Stimulated activated CD8-positive, alpha-beta memory T cell treated with anti-CD3 and anti-CD28 coated beads, Interleukin-12 subunit alpha, Interleukin-12 subunit beta, amount 100 ng/mL, for 24 hours (primary cell): ENCODE measurements around the gene PLA2G4E.
A peak's percentile ranks its signal among the peaks of the same experiment; 100 is the strongest.

Experiments
- DNase-seq: peaks from one replicate; pipeline ENCODE4 v3.0.0-alpha.2; 2020; ENCODE audit errors: extremely low read depth

PLA2G4E gene, protein sequence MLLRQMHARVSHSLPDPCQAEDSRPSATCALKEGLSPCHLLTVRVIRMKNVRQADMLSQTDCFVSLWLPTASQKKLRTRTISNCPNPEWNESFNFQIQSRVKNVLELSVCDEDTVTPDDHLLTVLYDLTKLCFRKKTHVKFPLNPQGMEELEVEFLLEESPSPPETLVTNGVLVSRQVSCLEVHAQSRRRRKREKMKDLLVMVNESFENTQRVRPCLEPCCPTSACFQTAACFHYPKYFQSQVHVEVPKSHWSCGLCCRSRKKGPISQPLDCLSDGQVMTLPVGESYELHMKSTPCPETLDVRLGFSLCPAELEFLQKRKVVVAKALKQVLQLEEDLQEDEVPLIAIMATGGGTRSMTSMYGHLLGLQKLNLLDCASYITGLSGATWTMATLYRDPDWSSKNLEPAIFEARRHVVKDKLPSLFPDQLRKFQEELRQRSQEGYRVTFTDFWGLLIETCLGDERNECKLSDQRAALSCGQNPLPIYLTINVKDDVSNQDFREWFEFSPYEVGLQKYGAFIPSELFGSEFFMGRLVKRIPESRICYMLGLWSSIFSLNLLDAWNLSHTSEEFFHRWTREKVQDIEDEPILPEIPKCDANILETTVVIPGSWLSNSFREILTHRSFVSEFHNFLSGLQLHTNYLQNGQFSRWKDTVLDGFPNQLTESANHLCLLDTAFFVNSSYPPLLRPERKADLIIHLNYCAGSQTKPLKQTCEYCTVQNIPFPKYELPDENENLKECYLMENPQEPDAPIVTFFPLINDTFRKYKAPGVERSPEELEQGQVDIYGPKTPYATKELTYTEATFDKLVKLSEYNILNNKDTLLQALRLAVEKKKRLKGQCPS

GRCh38 chr15:42020713-42021273, at the start of gene PLA2G4E:
Gene PLA2G4E (minus strand): TSS chr15:42021042. CDS start chr15:42021030, 12 bp downstream.
- no peak for DNase-seq

GRCh38 chr15:42070279-42070975, 49.6 kb upstream of the PLA2G4E start:
- DNase-seq = no peak

GRCh38 chr15:42069496-42070278, 48.8 kb upstream of the PLA2G4E start:
- DNase-seq = no peak

- DNase-seq = no peak
These were observed 48.2 kb upstream of the PLA2G4E start for GRCh38 chr15:42069025-42069424.

- DNase-seq = no peak
These were observed 47.8 kb upstream of the PLA2G4E start for GRCh38 chr15:42068601-42069000.

- no peak for DNase-seq
These were observed 46.0 kb upstream of the PLA2G4E start for GRCh38 chr15:42066764-42067415.

DNA sequence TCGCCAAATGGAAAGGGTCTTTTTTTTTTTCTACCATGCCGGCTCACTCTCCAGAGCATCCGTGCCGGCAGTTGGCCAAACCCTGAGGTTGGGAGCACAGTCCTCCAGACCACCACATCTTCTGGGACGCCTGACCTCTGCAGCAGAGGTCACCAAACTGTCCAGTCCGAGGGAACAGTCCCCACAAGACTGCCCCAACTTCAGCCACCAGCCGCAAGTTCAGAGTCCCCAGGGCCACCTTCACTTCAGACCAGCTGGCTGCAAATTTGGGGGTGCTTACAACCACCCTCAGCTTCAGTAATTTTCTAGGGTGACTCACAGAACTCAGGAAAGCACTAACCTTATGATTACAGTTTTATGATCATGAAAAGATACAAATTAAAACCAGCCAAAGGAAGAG, 44.6 kb upstream of the PLA2G4E start:
- DNase-seq = no peak

DNA sequence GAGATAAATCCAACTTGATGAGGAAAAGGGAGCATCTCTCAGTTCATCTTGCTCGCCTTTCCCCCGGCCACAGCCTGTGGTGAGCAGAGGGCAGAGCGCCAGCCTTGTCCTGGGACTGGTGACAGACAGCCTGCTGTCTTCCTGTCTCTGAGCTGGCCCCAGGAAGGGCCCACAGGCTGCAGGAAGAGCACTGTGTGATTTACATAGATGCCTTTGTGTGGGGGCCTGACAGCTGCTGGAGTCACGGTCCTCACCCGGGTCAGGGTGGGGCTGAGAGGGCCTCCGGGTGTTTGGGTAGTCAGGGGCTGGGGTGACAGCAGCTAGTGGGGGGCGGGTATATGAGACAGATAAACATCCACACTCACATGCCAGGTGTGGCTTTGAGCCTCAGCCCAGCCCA, 44.2 kb upstream of the PLA2G4E start:
- no peak for DNase-seq

- no peak for DNase-seq
These were observed 43.4 kb upstream of the PLA2G4E start for GRCh38 chr15:42064271-42064670.

- DNase-seq = no peak
These were observed 42.4 kb upstream of the PLA2G4E start for GRCh38 chr15:42063122-42063848.

- no peak for DNase-seq
These were observed 41.5 kb upstream of the PLA2G4E start for GRCh38 chr15:42062284-42062806.

- no peak for DNase-seq
These were observed 40.0 kb upstream of the PLA2G4E start for GRCh38 chr15:42060797-42061196.

GRCh38 chr15:42060477-42060763, 39.6 kb upstream of the PLA2G4E start:
- no peak for DNase-seq

GRCh38 chr15:42059661-42060476, 39.0 kb upstream of the PLA2G4E start:
- peak; percentile 27 for DNase-seq

GRCh38 chr15:42058791-42059190, 37.9 kb upstream of the PLA2G4E start:
- DNase-seq = no peak

DNA sequence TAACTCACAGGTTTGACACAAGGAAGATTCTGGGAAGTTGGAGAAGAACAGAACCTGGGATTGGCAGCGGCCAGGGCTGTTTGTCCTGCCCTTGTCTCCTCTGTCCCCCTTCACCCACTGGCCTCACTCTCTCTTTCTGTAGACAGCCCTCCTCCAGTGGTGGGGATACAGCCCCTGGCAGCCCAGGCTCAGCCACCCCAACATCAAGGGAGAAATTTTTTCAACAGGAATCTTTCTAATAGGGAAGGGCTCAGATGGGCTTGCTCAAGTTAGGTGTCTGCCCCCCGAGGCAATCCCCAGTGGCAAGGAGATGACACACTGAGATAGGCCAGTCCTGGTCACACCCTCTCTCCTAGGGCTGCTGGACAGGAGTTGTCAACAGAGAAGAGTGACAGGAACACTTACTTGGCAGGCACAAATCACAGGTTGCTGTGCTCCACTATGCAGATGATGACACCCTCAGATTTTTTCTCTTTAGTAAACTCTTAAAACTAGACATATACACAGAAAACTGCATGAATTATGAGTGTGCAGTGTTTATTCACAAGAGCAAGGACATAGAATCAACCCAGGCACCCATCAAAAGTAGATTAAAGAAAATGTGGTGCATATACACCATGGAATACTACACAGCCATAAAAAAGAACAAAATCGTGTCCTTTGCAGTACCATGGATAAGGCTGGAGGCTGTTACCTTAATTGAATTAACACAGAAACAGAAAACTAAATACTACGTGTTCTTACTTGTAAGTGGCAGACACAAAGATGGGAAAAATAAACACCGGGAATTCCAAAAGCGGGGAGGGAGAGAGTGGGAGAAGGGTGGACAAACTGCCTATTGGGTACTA, 37.2 kb upstream of the PLA2G4E start:
- DNase-seq = no peak

GRCh38 chr15:42056934-42057798, 36.3 kb upstream of the PLA2G4E start:
- no peak for DNase-seq
